ENCODE measurements around the gene SCNN1G.
"Not testable (repeated sequence)": the region's sequence is repeated elsewhere in the genome, so short reads cannot be mapped to it uniquely, and the experiment has no call there.

SCNN1G gene

DNA sequence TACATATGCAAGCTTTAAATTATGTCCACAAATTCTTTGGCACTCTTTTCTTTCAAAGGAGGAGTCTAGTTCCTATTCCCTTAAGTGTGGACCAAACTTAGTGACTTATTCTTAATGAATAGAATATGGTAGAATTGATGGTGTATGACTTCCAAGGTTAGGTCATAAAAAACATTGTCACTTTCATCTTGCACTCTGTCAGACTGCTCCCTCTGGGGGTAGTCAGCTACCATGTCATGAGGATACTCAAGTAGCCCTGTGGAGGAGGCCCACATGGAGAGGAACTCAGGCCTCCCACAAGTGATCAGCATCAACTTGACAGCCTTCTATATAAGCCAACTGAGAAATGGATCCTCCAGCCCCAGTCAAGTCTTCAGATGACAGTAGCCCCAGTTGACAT lies 61.6 kb downstream of the SCNN1G start:
- FAIRE-seq = no peak

DNA sequence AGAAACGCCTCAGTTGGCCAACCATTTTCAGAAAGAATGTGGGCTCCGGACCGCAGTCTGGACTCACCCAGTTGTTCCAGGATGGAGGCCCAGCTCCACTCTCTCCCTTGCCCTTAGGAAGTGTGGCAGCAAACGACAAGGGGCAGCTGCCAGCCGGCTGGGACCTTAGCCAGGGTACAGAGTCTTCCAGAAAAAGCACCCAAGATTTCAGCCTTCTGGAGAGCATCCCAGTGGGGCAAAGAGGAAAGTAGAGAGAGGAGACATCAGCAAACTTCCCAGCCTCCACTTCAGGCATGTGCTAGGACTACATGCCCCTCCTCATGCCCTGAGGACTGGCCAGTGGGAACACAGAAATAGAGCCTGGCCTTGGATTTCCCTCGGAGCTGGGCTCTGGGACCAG lies 62.7 kb downstream of the SCNN1G start:
- FAIRE-seq (no peak), DNase-seq (ENCODE audit: insufficient read length, low spot score) (no peak)

More for the DNA sequence above, 61.6 kb downstream of the SCNN1G start:
- no peak for DNase-seq (ENCODE audit: insufficient read length, low spot score)

- FAIRE-seq (no peak), DNase-seq (ENCODE audit: insufficient read length, low spot score) (no peak)
These were observed 66.0 kb downstream of the SCNN1G start for GRCh38 chr16:23248261-23249194.

- DNase-seq (ENCODE audit: insufficient read length, low spot score) (no peak), FAIRE-seq (no peak)
These were observed 67.3 kb downstream of the SCNN1G start for GRCh38 chr16:23249830-23250229.

DNA sequence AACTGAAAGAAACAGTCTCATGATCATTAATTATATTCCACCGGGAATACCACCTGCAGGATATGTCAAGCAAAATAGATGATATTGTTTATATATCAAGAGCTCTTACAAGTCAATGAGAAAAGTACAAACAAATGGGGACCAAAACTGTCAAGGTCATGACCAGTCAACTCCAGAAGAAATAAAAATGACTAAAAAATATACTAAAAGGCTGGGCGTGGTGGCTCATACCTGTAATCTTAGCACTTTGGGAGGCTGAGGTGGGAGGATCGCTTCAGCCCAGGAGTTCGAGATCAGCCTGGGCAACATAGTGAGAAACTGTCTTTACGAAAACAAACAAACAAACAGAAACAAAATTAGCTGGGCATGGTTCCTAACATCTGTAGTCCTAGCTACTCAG lies 69.8 kb downstream of the SCNN1G start:
- DNase-seq (ENCODE audit: insufficient read length, low spot score) = no peak
- FAIRE-seq = no peak

- not testable (repeated sequence) for FAIRE-seq; DNase-seq (ENCODE audit: insufficient read length, low spot score)
These were observed 71.1 kb downstream of the SCNN1G start for GRCh38 chr16:23253650-23254049.

- DNase-seq (ENCODE audit: insufficient read length, low spot score) (peak; percentile 8), FAIRE-seq (no peak)
These were observed 71.8 kb downstream of the SCNN1G start for GRCh38 chr16:23254338-23254737.

DNA sequence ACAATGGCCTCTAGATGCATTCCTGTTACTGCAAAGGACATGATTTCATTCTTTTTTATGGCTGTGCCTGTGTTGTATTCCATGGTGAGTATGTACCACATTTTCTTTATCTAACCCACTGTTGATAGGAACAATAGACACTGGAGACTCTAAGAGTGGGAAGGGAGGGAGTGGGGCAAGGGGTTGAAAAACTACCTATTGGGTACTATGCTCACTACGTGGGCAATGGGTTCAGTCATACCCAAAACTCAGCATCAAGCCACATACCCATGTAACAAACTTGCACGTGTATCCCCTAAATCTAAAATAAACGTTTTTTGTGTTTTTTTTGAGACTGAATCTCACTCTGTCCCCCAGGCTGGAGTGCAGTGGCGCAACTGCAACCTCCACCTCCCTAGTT lies 72.5 kb downstream of the SCNN1G start:
- DNase-seq (ENCODE audit: insufficient read length, low spot score) = no peak

GRCh38 chr16:23256440-23256839 lies 73.9 kb downstream of the SCNN1G start:
- FAIRE-seq (no peak), DNase-seq (ENCODE audit: insufficient read length, low spot score) (no peak)

More for the DNA sequence above, 72.5 kb downstream of the SCNN1G start:
- FAIRE-seq = no peak

- FAIRE-seq = no peak
- DNase-seq (ENCODE audit: insufficient read length, low spot score) = no peak
These were observed 75.1 kb downstream of the SCNN1G start for GRCh38 chr16:23257682-23258081.

DNA sequence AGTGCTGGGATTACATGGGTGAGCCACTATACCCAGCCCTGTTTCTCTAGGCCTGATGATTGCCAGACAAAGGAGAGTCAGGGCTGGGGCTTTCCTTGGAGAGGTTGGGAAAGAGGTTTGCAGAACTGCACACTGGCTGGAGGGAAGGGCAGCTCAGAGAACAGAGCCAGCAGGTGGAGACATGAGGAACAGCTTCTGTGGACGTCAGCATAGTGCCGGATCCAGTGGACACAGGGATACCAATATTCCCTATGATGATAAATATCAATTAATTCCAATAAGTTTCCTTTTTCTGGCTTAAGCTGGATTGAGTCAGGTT lies 76.3 kb downstream of the SCNN1G start:
- DNase-seq (ENCODE audit: insufficient read length, low spot score) (no peak), FAIRE-seq (no peak)
